ENCODE results near the gene NEUROD1.
A peak's percentile ranks its signal among the peaks of the same experiment; 100 is the strongest.
"Not testable (repeated sequence)": the region's sequence is repeated elsewhere in the genome, so short reads cannot be mapped to it uniquely, and the experiment has no call there.

The NEUROD1 gene

DNA sequence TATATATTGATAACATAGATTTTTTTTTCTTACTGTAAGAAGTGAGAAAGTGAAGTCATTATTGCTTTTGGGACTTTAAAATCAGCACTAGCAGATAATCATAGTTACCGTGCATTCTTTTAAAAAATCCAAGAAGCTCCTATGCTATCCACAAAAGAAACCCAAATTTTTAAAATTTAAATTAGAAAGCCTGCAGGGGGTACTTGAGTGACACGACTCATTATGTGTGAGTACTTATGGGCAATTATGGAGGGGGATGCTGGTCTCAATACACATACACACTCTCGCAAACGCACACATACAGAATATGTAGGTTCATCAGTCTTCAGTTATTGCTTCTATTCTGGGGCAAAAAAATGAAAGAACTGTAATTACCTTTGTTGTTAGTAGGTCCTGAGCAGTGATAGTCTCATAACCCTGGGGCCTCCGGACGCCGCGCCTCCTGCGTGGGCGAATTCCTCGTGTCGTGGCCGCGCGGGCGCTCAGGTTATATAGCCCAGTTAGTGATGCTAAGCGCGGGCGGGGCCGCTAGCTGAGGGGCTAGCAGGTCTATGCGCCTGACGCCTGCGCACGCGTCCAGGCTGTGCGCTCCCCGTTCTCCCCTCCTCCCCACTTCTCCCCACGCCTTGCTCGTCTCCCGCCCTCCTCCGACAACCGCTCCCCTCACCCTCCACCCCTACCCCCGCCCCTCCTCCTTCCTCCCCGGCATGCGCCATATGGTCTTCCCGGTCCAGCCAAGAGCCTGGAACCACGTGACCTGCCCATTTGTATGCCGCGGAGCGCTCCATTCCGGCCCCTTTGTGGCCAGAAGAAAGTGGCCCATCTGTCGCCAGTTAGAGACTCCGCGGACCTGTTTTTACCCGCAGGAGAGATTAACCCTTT, at the start of gene NEUROD1:
NEUROD1 (minus strand) TSS at position 463 of the 882 bp plus-strand sequence. CDS start 1,657 bp downstream, outside the sequence.
- DNase-seq: no peak

DNA sequence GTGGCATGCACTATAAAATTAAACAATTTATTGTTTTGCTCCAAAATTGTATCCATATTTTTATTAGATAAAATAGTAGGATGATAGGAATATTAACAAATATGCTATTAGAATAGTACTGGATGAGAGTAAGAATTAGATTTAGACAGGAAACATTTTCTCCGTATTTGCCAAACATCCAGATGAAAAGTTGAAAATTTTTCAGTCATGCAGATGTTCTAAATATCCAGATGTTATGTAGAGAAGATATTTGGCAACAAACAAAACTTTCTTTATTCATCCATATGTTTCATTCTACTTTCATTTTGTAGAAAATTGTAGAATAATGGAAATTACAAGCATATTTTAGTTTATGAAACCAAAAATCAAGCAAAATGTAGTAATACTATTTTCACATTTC, 45.2 kb upstream of the NEUROD1 start:
- no peak for DNase-seq

DNA sequence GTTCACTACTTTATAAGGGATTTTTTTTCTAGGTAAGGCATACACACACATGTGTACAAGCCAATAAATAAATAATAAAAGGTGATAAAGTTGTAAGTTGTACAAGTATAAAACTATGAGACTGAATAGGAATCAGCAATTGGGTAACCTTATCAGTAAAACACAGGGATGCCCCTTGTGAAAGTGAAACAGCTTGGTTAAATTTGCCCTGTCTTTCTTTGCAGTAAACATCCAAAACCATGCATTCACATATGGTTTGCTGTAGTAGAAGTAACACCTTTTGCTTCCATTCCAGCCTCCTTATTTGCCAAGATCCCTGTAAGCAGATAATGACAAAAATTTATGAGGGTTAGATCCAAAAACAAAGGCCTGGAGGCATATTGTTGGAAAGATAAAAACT, 44.3 kb upstream of the NEUROD1 start:
- DNase-seq: peak; percentile 66

DNA sequence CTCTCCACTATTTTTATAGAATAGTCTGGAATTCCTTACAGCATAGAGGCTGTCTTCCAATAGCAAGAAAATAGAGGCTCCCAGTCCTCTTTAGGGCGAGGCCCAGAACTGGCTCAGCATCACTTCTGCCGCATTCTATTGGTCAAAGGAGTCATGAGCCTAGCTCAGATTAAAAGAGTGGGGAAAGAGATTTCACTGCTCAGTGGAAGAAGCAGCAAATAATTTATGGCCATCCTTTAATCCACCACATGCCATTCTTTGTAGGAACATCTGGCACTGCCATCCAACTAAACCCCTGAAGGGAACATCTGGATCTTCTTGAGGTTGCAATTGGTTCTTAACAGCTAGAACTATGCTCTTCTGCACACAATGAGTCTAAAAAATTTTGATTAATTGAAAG, 43.4 kb upstream of the NEUROD1 start:
- DNase-seq: no peak

DNA sequence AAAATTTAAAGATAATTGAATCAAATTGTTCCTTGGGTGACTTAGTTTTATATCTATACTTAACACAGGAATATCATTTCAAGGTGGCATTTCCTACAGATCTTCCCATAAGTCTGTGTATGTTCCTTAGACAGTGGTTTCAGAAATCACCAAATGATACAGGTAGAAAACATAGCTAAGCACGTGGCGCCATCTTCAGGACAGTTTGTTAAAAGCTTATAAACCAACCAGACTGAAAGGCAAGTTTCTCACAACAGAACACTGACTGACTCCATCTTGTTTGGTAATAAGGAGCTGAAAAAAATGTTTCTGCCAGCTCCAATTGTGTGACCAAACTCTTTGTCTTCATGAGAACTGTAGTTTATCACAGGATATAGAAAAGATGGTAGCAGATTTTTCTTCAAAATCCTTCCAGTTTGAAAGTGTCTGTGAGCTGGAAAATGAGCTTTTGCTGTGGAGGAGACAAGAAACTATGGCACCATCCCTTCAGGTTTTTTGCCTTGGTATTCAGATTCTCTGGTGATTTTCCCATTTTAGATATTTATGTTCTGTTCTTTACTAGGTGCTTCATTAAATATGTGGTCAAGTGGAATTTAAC, 34.8 kb upstream of the NEUROD1 start:
- DNase-seq: peak; percentile 92

DNA sequence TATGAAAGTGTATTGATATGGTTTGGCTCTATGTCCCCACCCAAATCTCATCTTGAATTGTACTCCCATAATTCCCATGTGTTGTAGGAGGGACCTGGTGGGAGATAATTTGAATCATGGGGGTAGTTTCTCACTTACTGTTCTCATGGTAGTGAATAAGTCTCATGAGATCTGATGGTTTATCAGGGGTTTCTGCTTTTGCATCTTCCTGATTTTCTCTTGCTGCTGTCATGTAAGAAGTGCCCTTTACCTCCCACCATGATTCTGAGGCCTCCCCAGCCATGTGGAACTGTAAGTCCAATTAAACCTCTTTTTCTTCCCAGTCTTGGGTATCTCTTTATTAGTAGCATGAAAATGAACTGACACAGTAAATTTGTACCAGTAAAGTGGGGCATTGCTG, 30.7 kb upstream of the NEUROD1 start:
- not testable (repeated sequence) for DNase-seq

DNA sequence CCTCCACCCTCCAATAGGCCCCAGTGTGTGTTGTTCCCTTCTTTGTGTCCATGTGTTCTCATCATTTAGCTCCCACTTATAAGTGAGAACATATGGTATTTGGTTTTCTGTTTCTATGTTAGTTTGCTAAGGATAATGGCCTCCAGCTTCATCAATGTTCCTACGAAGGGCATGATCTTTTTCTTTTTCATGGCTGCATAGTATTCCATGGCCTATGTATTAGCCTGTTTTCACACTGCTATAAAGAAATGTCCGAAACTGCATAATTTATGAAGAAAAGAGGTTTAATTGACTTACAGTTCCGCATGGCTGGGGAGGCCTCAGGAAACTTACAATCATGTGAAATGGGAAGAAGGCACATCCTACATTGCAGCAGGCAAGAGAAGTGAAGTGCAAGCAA, 22.2 kb upstream of the NEUROD1 start:
- DNase-seq: not testable (repeated sequence)

GRCh38 chr2:181698223-181698622, 17.9 kb upstream of the NEUROD1 start:
- no peak for DNase-seq

GRCh38 chr2:181697571-181697970, 17.3 kb upstream of the NEUROD1 start:
- DNase-seq: peak; percentile 55

GRCh38 chr2:181697126-181697525, 16.8 kb upstream of the NEUROD1 start:
- DNase-seq: no peak

DNA sequence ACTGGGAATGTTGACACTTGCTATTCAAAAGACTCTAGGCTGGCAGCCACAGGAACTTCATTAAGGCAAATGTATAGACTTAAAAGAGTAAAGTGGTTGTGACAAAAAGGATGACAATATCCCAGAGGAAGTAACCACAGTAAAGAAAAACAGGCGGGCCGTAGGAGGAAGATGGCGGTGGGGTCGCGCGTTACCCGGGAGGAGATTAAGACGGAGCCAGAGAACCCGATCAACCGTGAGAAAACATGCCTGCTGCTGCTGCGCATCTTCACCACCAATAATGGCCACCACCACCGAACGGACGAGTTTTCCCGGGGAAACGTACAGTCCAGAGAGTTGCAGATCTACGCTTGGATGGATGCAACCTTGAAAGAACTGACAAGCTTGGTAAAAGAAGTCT, 14.0 kb upstream of the NEUROD1 start:
- DNase-seq: no peak

- no peak for DNase-seq
Measured at GRCh38 chr2:181690860-181691259, 10.5 kb upstream of the NEUROD1 start.

DNA sequence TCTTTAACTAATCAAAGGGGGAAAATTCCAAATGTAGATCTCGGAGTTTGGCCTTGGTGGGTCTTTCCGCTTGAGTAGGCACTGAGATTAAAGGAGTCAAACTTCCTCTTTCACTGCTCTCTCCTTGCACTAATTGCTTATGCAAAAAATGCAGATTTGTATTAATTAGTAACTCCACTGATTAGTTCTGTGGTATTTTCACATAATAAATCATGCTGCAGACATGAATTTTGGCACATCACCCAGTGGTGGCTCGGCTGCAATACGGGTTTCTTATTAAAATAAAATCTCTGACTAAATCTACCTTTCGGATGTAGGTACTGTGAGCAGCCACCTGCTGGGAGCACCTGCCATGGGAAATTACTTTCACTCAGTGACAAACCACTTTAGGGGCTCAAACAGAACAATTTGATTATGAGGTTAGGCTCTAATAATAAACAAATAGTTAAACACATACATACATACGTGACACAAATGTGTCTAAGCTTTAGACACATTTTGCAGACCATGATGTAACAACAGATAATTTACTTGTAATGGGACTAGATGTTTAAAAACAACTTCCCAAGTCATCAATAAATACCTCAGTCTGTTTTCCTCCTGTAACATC, 6.4 kb upstream of the NEUROD1 start:
- DNase-seq: peak; percentile 12

GRCh38 chr2:181685150-181685688, 4.9 kb upstream of the NEUROD1 start:
- DNase-seq: no peak

GRCh38 chr2:181684454-181685149, 4.3 kb upstream of the NEUROD1 start:
- DNase-seq: no peak

- no peak for DNase-seq
Measured at GRCh38 chr2:181683518-181684453, 3.5 kb upstream of the NEUROD1 start.

GRCh38 chr2:181682795-181683517, 2.6 kb upstream of the NEUROD1 start:
- no peak for DNase-seq

- DNase-seq: no peak
Measured at GRCh38 chr2:181682026-181682789, 1.9 kb upstream of the NEUROD1 start.

GRCh38 chr2:181680937-181681811, 857 bp upstream of the NEUROD1 start:
- DNase-seq: no peak

Data from OCI-M1 (cell line).